ACHN (cell line): Measurements from ENCODE around the gene KIF16B.

Experiments
- DNase-seq: peaks from one replicate; pipeline ENCODE4 v3.0.0-alpha.2; 2015
- in situ Hi-C: cut with HindIII; loops from 2 replicates; pipeline ENCODE4 v1.10.0; 2017; ENCODE audit warnings: low sequenced_read_pairs, low pct_ligation_motif_present, low pct_unique_long_range_greater_than_20kb

The KIF16B gene

GRCh38 chr20:16573001-16573965 lies at the start of gene KIF16B:
Gene KIF16B (minus strand): TSS chr20:16573448. CDS start chr20:16573275, 173 bp downstream.
- peak; percentile 84 for DNase-seq
- in situ Hi-C loops: no loop called here

- no peak for DNase-seq
- in situ Hi-C loops: no loop called here
Observed at GRCh38 chr20:16622501-16622900, 49.3 kb upstream of the KIF16B start.

GRCh38 chr20:16621435-16622141 lies 48.3 kb upstream of the KIF16B start:
- DNase-seq: no peak
- in situ Hi-C loops: no loop called here

- in situ Hi-C loops: no loop called here
- DNase-seq: no peak
Observed at GRCh38 chr20:16620961-16621360, 47.7 kb upstream of the KIF16B start.

- in situ Hi-C loops: no loop called here
- no peak for DNase-seq
Observed at GRCh38 chr20:16619953-16620352, 46.7 kb upstream of the KIF16B start.

- no peak for DNase-seq
- in situ Hi-C loops: no loop called here
Observed at GRCh38 chr20:16617056-16617455, 43.8 kb upstream of the KIF16B start.

- in situ Hi-C loops: no loop called here
- no peak for DNase-seq
Observed at GRCh38 chr20:16616317-16616716, 43.1 kb upstream of the KIF16B start.

- in situ Hi-C loops: no loop called here
- no peak for DNase-seq
Observed at GRCh38 chr20:16615199-16615598, 42.0 kb upstream of the KIF16B start.

- in situ Hi-C loops: no loop called here
- DNase-seq: no peak
Observed at GRCh38 chr20:16613954-16614353, 40.7 kb upstream of the KIF16B start.

GRCh38 chr20:16612706-16613105 lies 39.5 kb upstream of the KIF16B start:
- in situ Hi-C loops: no loop called here
- no peak for DNase-seq

- in situ Hi-C loops: no loop called here
- DNase-seq: no peak
Observed at GRCh38 chr20:16611817-16612216, 38.6 kb upstream of the KIF16B start.

GRCh38 chr20:16609066-16609465 lies 35.8 kb upstream of the KIF16B start:
- DNase-seq: no peak
- in situ Hi-C loops: no loop called here

- in situ Hi-C loops: no loop called here
- no peak for DNase-seq
Observed at GRCh38 chr20:16608277-16608650, 35.0 kb upstream of the KIF16B start.

- in situ Hi-C loops: no loop called here
- no peak for DNase-seq
Observed at GRCh38 chr20:16607364-16608276, 34.4 kb upstream of the KIF16B start.

GRCh38 chr20:16606468-16607070 lies 33.3 kb upstream of the KIF16B start:
- in situ Hi-C loops: no loop called here
- DNase-seq: no peak

GRCh38 chr20:16601047-16601446 lies 27.8 kb upstream of the KIF16B start:
- DNase-seq: no peak
- in situ Hi-C loops: no loop called here

- no peak for DNase-seq
- in situ Hi-C loops: no loop called here
Observed at GRCh38 chr20:16599257-16599656, 26.0 kb upstream of the KIF16B start.

- DNase-seq: no peak
- in situ Hi-C loops: no loop called here
Observed at GRCh38 chr20:16596991-16597390, 23.7 kb upstream of the KIF16B start.
